K562 (cell line): Measurements from ENCODE around the gene ZNF239. TPM values are rescaled to one million over a fixed set of nuclear protein-coding genes. Genes with fewer than 3 reads are reported as not detected.

Experiments
- BHLHE40 ChIP-seq: IDR thresholded peaks from 2 replicates; pipeline ENCODE4 v1.6.1; 2011; ENCODE audit warnings: low read length, improper control_type of control experiment
- CREB1 ChIP-seq, 2 experiments: sonication (generic) in 1 of 2; formaldehyde crosslinking in 1 of 2; IDR thresholded peaks; 2 replicates each; pipeline versions ENCODE4 v1.6.1 to v1.8.0; 2012 to 2022; ENCODE audit warnings: inconsistent platforms in 1 of 2, mild to moderate bottlenecking in 1 of 2, missing genetic modification reagents in 1 of 2, moderate library complexity in 1 of 2
- ETV5 ChIP-seq: sonication (generic); formaldehyde crosslinking; IDR thresholded peaks from 2 replicates; pipeline ENCODE4 v1.4.0; 2020; ENCODE audit warnings: low read depth, mild to moderate bottlenecking, missing genetic modification reagents
- HIVEP1 ChIP-seq: fragments of 250-450 bp; sonication (Bioruptor Pico); IDR thresholded peaks from 2 replicates; pipeline ENCODE4 v1.4.0; 2020; ENCODE audit warnings: mild to moderate bottlenecking
- HMG20A ChIP-seq: fragments of 450-650 bp; formaldehyde crosslinking; conservative IDR thresholded peaks from 2 replicates; pipeline ENCODE4 v1.4.0; 2020; ENCODE audit warnings: mild to moderate bottlenecking, mixed read lengths
- KAT7 ChIP-seq: sonication (generic); formaldehyde crosslinking; IDR thresholded peaks from 2 replicates; pipeline ENCODE4 v1.8.0; 2022; ENCODE audit warnings: missing genetic modification reagents, mild to moderate bottlenecking, borderline replicate concordance
- KLF1 ChIP-seq: fragments of 450-650 bp; IDR thresholded peaks from 2 replicates; pipeline ENCODE4 v1.6.1; 2016; ENCODE audit warnings: missing genetic modification characterization, missing compliant biosample characterization
- NR2C1 ChIP-seq, 2 experiments: fragments of 450-650 bp; IDR thresholded peaks; 2 replicates each; pipeline ENCODE4 v1.6.1; 2017; ENCODE audit warnings: mild to moderate bottlenecking in 2 of 2, antibody characterized with exemption in 1 of 2, inconsistent platforms in 1 of 2, missing compliant biosample characterization in 1 of 2, missing genetic modification characterization in 1 of 2
- PURB ChIP-seq: sonication (generic); formaldehyde crosslinking; IDR thresholded peaks from 2 replicates; pipeline ENCODE4 v1.9.0; 2021; ENCODE audit warnings: low read depth, mild to moderate bottlenecking, missing genetic modification reagents
- YY1 ChIP-seq, 3 experiments: IDR thresholded peaks; 2 replicates each; pipeline ENCODE4 v1.6.1; 2011; ENCODE audit warnings: low read length in 2 of 3, mild to moderate bottlenecking in 2 of 3, moderate library complexity in 2 of 3, borderline replicate concordance in 1 of 3, control low read depth in 1 of 3, low read depth in 1 of 3; ENCODE audit not compliant: insufficient read depth in 3 of 3, insufficient replicate concordance in 2 of 3, control insufficient read depth in 1 of 3, insufficient read length in 1 of 3; ENCODE audit errors: extremely low read depth in 1 of 3
- ZSCAN29 ChIP-seq: fragments of 450-650 bp; IDR thresholded peaks from 2 replicates; pipeline ENCODE4 v1.6.1; 2017
- polyA plus RNA-seq, 8 experiments: library from polyadenylated mRNA; depleted of rRNA in 4 of 8; stranded (reverse) in 5 of 8; unstranded in 3 of 8; fragments of >200 nt; fragmentation: Nextera tagmentation in 2 of 8; fragmentation: Illumina TruSeq in 1 of 8; extraction: Ambion mirVana in 2 of 8; extraction: Trizol in 1 of 8; gene quantifications; 2 replicates each; pipeline versions ENCODE4 v1.2.1 to v1.2.3, GENCODE V29; 2011 to 2014; ENCODE audit warnings: inconsistent platforms in 1 of 8, missing spikeins in 1 of 8
- total RNA-seq, 7 experiments: library from RNA; depleted of rRNA in 6 of 7; stranded (reverse); fragments of >200 nt in 6 of 7; fragmentation: Illumina TruSeq in 2 of 7; extraction: Trizol in 2 of 7; gene quantifications; 2 replicates each; pipeline versions ENCODE4 v1.2.1 to v1.2.3, GENCODE V29; 2011 to 2021; ENCODE audit warnings: low replicate concordance in 1 of 7
- TF ChIP-seq, protein P1 (sequence below): sonication (generic); formaldehyde crosslinking; IDR thresholded peaks from 2 replicates; pipeline ENCODE4 v1.8.0; 2023; ENCODE audit warnings: mild to moderate bottlenecking, missing genetic modification reagents
- TF ChIP-seq, protein P2 (sequence below): sonication (generic); formaldehyde crosslinking; IDR thresholded peaks from 2 replicates; pipeline ENCODE4 v1.4.0; 2020; ENCODE audit warnings: mild to moderate bottlenecking, missing genetic modification reagents
- TF ChIP-seq, protein P3 (sequence below): IDR thresholded peaks from 2 replicates; pipeline ENCODE4 v1.6.1; 2011; ENCODE audit not compliant: insufficient read length; ENCODE audit errors: extremely low read depth
- TF ChIP-seq, protein P4 (sequence below): fragments of 450-650 bp; formaldehyde crosslinking; IDR thresholded peaks from 2 replicates; pipeline ENCODE4 v1.4.0; 2022; ENCODE audit warnings: missing genetic modification characterization

ZNF239 gene
- total and polyA plus RNA-seq, 9 of the 15 experiments (the other 6 are each of a cell fraction or from before 2014, with no cell fraction given) = 13.7 to 26.7 (median 23.4) TPM

DNA sequence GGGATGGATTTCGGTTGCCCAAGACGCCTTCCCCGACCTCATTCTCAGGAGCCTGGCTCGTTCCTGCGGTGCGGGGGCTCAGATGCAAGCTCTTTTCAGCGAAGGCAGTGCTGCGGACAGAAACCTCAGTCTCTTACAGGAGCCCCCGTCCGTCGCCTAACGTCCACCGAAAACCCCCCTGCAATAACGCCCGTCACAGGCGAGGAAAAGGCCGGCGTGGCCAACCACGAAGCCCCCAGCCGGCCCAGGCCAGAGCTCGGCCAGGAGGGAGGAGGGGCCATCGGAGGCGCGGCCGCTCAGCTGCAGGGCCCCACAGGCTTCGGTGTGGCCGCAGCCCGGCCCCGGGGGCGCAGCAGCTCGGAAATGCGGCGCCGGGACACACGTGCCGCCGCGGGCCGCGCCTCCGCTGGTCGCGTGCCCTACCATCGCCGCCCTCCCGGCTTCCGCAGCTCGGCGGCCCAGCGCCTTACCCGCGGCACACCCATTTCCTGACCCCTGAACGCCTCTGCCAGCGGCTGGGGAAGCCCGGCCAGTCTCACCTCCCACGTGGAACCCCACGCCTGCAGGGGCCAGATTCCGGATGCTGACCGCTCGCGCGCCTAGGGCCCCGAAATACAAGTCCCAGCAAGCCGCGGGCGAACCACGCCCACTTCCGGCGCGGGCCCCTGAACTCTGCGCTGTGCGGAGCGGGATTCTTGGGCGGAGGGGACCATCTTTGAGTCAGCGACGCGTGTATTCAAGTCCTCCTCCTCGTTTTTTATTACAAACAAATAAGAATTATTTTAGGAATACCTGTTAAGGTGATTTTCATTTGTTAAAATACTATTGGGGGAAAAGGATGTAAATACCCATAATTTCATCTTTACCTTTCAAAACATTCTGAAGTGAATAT, at the start of gene ZNF239 (continued):
- TF ChIP-seq BHLHE40 (peak; percentile 97), HMG20A (peak; percentile 40; the same call in 1 of the 2 replicates), ETV5 (CRISPR knock-in tag) (peak; percentile 49; the same call in 1 of the 2 replicates), CREB1 (IDR thresholded peaks at IDR 0.05) (peak; percentile 69), CREB1 (CRISPR knock-in tag; IDR thresholded peaks at IDR 0.05) (peak; percentile 76), HIVEP1 (CRISPR knock-in tag) (peak; percentile 37; the same call in 1 of the 2 replicates), PURB (CRISPR knock-in tag) (no peak), KLF1 (tag) (peak; percentile 86), YY1 (IDR thresholded peaks at IDR 0.05; ENCODE audit: borderline replicate concordance in 1 of 3, control insufficient read depth in 1 of 3, extremely low read depth in 1 of 3, insufficient read depth in 3 of 3, insufficient read length in 1 of 3, insufficient replicate concordance in 2 of 3, low read depth in 1 of 3, low read length in 2 of 3) (peak in 2 of 3 experiments; percentile 61 to 76), NR2C1 (IDR thresholded peaks at IDR 0.05) (peak; percentile 88), NR2C1 (tag; IDR thresholded peaks at IDR 0.05) (peak; percentile 94), KAT7 (peak; percentile 95), ZSCAN29 (peak; percentile 60; the same call in 1 of the 2 replicates)
- TF ChIP-seq, protein P1, sequence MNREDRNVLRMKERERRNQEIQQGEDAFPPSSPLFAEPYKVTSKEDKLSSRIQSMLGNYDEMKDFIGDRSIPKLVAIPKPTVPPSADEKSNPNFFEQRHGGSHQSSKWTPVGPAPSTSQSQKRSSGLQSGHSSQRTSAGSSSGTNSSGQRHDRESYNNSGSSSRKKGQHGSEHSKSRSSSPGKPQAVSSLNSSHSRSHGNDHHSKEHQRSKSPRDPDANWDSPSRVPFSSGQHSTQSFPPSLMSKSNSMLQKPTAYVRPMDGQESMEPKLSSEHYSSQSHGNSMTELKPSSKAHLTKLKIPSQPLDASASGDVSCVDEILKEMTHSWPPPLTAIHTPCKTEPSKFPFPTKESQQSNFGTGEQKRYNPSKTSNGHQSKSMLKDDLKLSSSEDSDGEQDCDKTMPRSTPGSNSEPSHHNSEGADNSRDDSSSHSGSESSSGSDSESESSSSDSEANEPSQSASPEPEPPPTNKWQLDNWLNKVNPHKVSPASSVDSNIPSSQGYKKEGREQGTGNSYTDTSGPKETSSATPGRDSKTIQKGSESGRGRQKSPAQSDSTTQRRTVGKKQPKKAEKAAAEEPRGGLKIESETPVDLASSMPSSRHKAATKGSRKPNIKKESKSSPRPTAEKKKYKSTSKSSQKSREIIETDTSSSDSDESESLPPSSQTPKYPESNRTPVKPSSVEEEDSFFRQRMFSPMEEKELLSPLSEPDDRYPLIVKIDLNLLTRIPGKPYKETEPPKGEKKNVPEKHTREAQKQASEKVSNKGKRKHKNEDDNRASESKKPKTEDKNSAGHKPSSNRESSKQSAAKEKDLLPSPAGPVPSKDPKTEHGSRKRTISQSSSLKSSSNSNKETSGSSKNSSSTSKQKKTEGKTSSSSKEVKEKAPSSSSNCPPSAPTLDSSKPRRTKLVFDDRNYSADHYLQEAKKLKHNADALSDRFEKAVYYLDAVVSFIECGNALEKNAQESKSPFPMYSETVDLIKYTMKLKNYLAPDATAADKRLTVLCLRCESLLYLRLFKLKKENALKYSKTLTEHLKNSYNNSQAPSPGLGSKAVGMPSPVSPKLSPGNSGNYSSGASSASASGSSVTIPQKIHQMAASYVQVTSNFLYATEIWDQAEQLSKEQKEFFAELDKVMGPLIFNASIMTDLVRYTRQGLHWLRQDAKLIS (CRISPR knock-in tag) = peak; percentile 79
- TF ChIP-seq, protein P2, sequence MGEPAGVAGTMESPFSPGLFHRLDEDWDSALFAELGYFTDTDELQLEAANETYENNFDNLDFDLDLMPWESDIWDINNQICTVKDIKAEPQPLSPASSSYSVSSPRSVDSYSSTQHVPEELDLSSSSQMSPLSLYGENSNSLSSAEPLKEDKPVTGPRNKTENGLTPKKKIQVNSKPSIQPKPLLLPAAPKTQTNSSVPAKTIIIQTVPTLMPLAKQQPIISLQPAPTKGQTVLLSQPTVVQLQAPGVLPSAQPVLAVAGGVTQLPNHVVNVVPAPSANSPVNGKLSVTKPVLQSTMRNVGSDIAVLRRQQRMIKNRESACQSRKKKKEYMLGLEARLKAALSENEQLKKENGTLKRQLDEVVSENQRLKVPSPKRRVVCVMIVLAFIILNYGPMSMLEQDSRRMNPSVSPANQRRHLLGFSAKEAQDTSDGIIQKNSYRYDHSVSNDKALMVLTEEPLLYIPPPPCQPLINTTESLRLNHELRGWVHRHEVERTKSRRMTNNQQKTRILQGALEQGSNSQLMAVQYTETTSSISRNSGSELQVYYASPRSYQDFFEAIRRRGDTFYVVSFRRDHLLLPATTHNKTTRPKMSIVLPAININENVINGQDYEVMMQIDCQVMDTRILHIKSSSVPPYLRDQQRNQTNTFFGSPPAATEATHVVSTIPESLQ (CRISPR knock-in tag) = peak; percentile 85; the same call in 1 of the 2 replicates
- TF ChIP-seq, protein P3, sequence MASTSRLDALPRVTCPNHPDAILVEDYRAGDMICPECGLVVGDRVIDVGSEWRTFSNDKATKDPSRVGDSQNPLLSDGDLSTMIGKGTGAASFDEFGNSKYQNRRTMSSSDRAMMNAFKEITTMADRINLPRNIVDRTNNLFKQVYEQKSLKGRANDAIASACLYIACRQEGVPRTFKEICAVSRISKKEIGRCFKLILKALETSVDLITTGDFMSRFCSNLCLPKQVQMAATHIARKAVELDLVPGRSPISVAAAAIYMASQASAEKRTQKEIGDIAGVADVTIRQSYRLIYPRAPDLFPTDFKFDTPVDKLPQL = no peak
- TF ChIP-seq, protein P4, sequence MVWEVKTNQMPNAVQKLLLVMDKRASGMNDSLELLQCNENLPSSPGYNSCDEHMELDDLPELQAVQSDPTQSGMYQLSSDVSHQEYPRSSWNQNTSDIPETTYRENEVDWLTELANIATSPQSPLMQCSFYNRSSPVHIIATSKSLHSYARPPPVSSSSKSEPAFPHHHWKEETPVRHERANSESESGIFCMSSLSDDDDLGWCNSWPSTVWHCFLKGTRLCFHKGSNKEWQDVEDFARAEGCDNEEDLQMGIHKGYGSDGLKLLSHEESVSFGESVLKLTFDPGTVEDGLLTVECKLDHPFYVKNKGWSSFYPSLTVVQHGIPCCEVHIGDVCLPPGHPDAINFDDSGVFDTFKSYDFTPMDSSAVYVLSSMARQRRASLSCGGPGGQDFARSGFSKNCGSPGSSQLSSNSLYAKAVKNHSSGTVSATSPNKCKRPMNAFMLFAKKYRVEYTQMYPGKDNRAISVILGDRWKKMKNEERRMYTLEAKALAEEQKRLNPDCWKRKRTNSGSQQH (CRISPR knock-in tag) = peak; percentile 25; the same call in 1 of the 2 replicates
